MCF 10A (cell line): ENCODE measurements around the gene SNAI3. TPM values are rescaled to one million over a fixed set of nuclear protein-coding genes. Genes with fewer than 3 reads are reported as not detected.

Experiments used
- BruUV-seq: library from RNA; stranded (reverse); fragments of 400-500 nt; replicated peaks from 2 replicates; lab custom pipeline; 2021; lab: Mats Ljungman, UMichigan
- CTCF ChIA-PET: fragments of 300-600 bp; sonication (Branson Sonifier 250); formaldehyde crosslinking; extraction: SDS; loops from one replicate; lab custom pipeline; 2021; ENCODE audit warnings: antibody characterized with exemption, inconsistent platforms; lab: Yijun Ruan, JAX
- POLR2A ChIA-PET: fragments of 300-600, 350-650 bp; sonication (Branson Sonifier 250); formaldehyde crosslinking; extraction: SDS; loops from one replicate; lab custom pipeline; 2020; ENCODE audit warnings: antibody characterized with exemption, inconsistent platforms; lab: Yijun Ruan, JAX
- DNase-seq: peaks from one replicate; pipeline ENCODE4 v3.0.0-alpha.2; 2018; ENCODE audit not compliant: unreplicated experiment
- H3K27ac Mint-ChIP-seq: one replicate; pipeline ENCODE4 v1.8.0; 2022; ENCODE audit warnings: mild to moderate bottlenecking, low read depth, mixed read lengths; ENCODE audit not compliant: unreplicated experiment
- H3K27me3 Mint-ChIP-seq: one replicate; pipeline ENCODE4 v1.8.0; 2022; ENCODE audit warnings: mixed read lengths; ENCODE audit not compliant: insufficient read depth, unreplicated experiment
- H3K36me3 Mint-ChIP-seq: one replicate; pipeline ENCODE4 v1.8.0; 2022; ENCODE audit warnings: mild to moderate bottlenecking, moderate library complexity, mixed read lengths; ENCODE audit not compliant: insufficient read depth, unreplicated experiment
- H3K4me1 Mint-ChIP-seq: one replicate; pipeline ENCODE4 v1.8.0; 2022; ENCODE audit warnings: mixed read lengths; ENCODE audit not compliant: insufficient read depth, unreplicated experiment
- H3K4me3 Mint-ChIP-seq: one replicate; pipeline ENCODE4 v1.8.0; 2022; ENCODE audit warnings: mild to moderate bottlenecking, moderate library complexity, mixed read lengths; ENCODE audit not compliant: unreplicated experiment
- H3K9me3 Mint-ChIP-seq: one replicate; pipeline ENCODE4 v1.8.0; 2022; ENCODE audit warnings: mixed read lengths; ENCODE audit not compliant: unreplicated experiment
- CTCF ChIP-seq: fragments of 200-600 bp; IDR thresholded peaks from one replicate; pipeline ENCODE4 v1.8.0; 2022; ENCODE audit warnings: antibody characterized with exemption, mild to moderate bottlenecking; ENCODE audit not compliant: unreplicated experiment
- intact Hi-C: fragments of 100-400 bp; cut with micrococcal nuclease; formaldehyde crosslinking; loops from 2 replicates; pipeline ENCODE4 v1.14.1; 2022
- total RNA-seq: library from RNA; stranded (reverse); gene quantifications from 2 replicates; pipeline ENCODE4 v1.2.3, GENCODE V29; 2022

The SNAI3 gene
- total RNA-seq, 1 experiment from 2014 or later = not detected

GRCh38 chr16:88714420-88715302 lies 28.4 kb upstream of the SNAI3 start:
- Mint-ChIP-seq H3K9me3 (no peaks in the 10 kb centered on the region), H3K4me1 (no peaks in the 10 kb centered on the region), H3K36me3 (peaks cover 38% of the 10 kb centered on the region), H3K27ac (no peak overlapping the region), H3K4me3 (no peak overlapping the region), H3K27me3 (no peaks in the 10 kb centered on the region)
- no peak for TF ChIP-seq CTCF
- CTCF ChIA-PET = no interaction called here
- POLR2A ChIA-PET = interaction anchor here (0.7 kb wide), 1 partner anchor 56 kb away, joined by 3 read pairs; no protein-coding TSS in a partner anchor
- no peak for DNase-seq
- no TSS peak for BruUV-seq
- intact Hi-C loops = no loop called here

DNA sequence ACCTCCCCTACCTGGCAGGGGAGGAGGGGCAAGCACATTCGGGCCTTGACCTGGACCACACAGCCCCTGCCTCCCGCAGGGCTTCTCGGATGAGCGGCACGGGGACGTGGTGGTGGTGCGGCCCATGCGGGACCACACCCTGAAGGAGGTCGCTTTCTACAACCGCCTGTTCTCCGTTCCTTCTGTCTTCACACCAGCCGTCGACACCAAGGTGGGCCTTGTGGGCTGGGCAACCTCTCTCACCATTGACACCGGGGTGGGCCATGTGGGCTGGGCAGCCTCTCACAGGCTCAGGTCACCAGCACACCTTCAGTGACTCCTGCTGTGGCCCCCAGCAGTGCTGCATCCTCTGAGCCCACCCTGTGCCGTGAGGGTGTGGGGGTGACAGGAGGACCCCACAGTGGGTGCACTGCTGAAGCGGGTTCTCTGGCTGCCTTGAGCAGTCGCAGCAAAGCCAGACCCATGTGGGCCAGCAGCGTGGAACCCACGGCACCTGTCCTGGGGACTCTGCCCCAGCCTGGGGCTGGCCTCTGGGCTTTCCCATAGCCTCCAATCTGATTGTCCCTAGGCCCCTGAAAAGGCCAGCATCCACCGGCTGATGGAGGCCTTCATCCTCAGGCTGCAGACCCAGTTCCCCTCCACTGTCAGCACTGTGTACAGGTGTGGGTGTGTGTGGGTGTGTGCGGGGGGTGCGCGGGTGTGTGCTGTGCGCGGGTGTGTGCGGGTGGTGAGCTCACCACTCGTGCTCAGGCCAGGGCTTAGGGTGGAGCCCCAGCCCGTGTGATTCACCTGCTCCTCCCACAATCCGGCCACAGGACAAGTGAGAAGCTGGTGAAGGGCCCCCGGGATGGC lies 27.5 kb upstream of the SNAI3 start:
- H3K4me3 Mint-ChIP-seq = no peak overlapping the region
- CTCF ChIA-PET = interaction anchor here (0.5 kb wide), 1 partner anchor 137 kb away, joined by 3 read pairs; no protein-coding TSS in a partner anchor

GRCh38 chr16:88713054-88713453 lies 26.7 kb upstream of the SNAI3 start:
- ChIA-PET CTCF (interaction anchor here (0.8 kb wide), 1 partner anchor 23 kb away, joined by 4 read pairs; no protein-coding TSS in a partner anchor), POLR2A (no interaction called here)
- Mint-ChIP-seq H3K4me3 (no peak overlapping the region), H3K9me3 (no peaks in the 10 kb centered on the region), H3K36me3 (peaks cover 28% of the 10 kb centered on the region), H3K27ac (no peak overlapping the region), H3K27me3 (no peaks in the 10 kb centered on the region), H3K4me1 (no peaks in the 10 kb centered on the region)
- TF ChIP-seq CTCF = no peak
- DNase-seq = no peak
- intact Hi-C loops = no loop called here
- no TSS peak for BruUV-seq

More for the DNA sequence above, 27.5 kb upstream of the SNAI3 start:
- H3K27me3 Mint-ChIP-seq = no peaks in the 10 kb centered on the region
- peaks cover 35% of the 10 kb centered on the region for H3K36me3 Mint-ChIP-seq
- TF ChIP-seq CTCF = no peak
- no peak for DNase-seq
- H3K27ac Mint-ChIP-seq = no peak overlapping the region
- BruUV-seq = no TSS peak
- no peaks in the 10 kb centered on the region for H3K9me3 Mint-ChIP-seq
- H3K4me1 Mint-ChIP-seq = no peaks in the 10 kb centered on the region
- POLR2A ChIA-PET = no interaction called here
- intact Hi-C loops = no loop called here
